Endothelial cell of umbilical vein (primary cell): ENCODE data around the gene CADPS. TPM values are rescaled to one million over a fixed set of nuclear protein-coding genes. Genes with fewer than 3 reads are reported as not detected.

Experiments used
- BruUV-seq: library from RNA; stranded (reverse); fragments of 400-500 nt; replicated peaks from 2 replicates; lab custom pipeline; 2021; lab: Mats Ljungman, UMichigan
- CTCF ChIA-PET: fragments of 300-600, 350-600 bp; sonication (Branson Sonifier 250); formaldehyde crosslinking; loops from one replicate; lab custom pipeline; 2021; ENCODE audit warnings: antibody characterized with exemption, inconsistent platforms; lab: Charles Lee
- POLR2A ChIA-PET: fragments of 300-600, 350-600 bp; sonication (Branson Sonifier 250); formaldehyde crosslinking; loops from one replicate; lab custom pipeline; 2021; ENCODE audit warnings: antibody characterized with exemption, inconsistent platforms; lab: Charles Lee
- DNase-seq: peaks from one replicate; pipeline ENCODE4 v3.0.0-alpha.2; 2011; ENCODE audit warnings: low read depth, low spot score
- FAIRE-seq: peaks from 2 replicates; lab custom pipeline; 2011; peaks lifted over from hg19 to GRCh38; lab: Jason Lieb, UNC
- H2AFZ ChIP-seq: 2 replicates; pipeline ENCODE4 v1.6.0; 2012; ENCODE audit warnings: low read depth, low read length, control low read depth, inconsistent platforms
- H3K27ac ChIP-seq: 2 replicates; pipeline ENCODE4 v1.5.1; 2011; ENCODE audit warnings: low read depth, mild to moderate bottlenecking, control low read depth, low read length, moderate library complexity; ENCODE audit not compliant: insufficient read depth
- H3K27me3 ChIP-seq, 2 experiments: 2 replicates each; pipeline versions ENCODE4 v1.6.0 to v1.6.1; 2011; ENCODE audit warnings: low read length in 2 of 2, mixed read lengths in 1 of 2; ENCODE audit not compliant: control insufficient read depth in 2 of 2, insufficient read depth in 2 of 2
- H3K36me3 ChIP-seq, 2 experiments: 2 replicates in 1 of 2; 3 replicates in 1 of 2; pipeline ENCODE4 v1.5.1; 2011; ENCODE audit warnings: low read length in 2 of 2, mild to moderate bottlenecking in 1 of 2, moderate library complexity in 1 of 2; ENCODE audit not compliant: control insufficient read depth in 2 of 2, insufficient read depth in 2 of 2; ENCODE audit errors: extremely low read depth in 1 of 2
- H3K4me1 ChIP-seq: 3 replicates; pipeline ENCODE4 v1.5.1; 2011; ENCODE audit warnings: mild to moderate bottlenecking, low read length; ENCODE audit not compliant: control insufficient read depth, insufficient read depth; ENCODE audit errors: extremely low read depth
- H3K4me2 ChIP-seq: 2 replicates; pipeline ENCODE4 v1.6.1; 2011; ENCODE audit warnings: low read length, control low read depth, mixed read lengths; ENCODE audit not compliant: insufficient read depth
- H3K4me3 ChIP-seq, 3 experiments: fragments of 200-600 bp in 1 of 3; sonication (generic), shearing (Covaris generic) in 1 of 3; replicated peaks in 1 of 3; 2 replicates each; pipeline ENCODE4 v1.5.1; 2011 to 2016; ENCODE audit warnings: control low read depth in 3 of 3, low read length in 3 of 3, mild to moderate bottlenecking in 2 of 3, inconsistent platforms in 1 of 3, low read depth in 1 of 3, moderate library complexity in 1 of 3; ENCODE audit not compliant: insufficient read depth in 1 of 3
- H3K79me2 ChIP-seq: 2 replicates; pipeline ENCODE4 v1.6.0; 2012; ENCODE audit warnings: low read length, inconsistent platforms; ENCODE audit not compliant: control insufficient read depth, insufficient read depth
- H3K9ac ChIP-seq: replicated peaks from 2 replicates; pipeline ENCODE3; 2011; ENCODE audit warnings: low read length, control low read depth; ENCODE audit not compliant: insufficient read depth; ENCODE audit errors: extremely low read depth
- H3K9me1 ChIP-seq: replicated peaks from 3 replicates; pipeline ENCODE4 v1.6.0; 2011; ENCODE audit warnings: mild to moderate bottlenecking, low read length; ENCODE audit not compliant: control insufficient read depth, insufficient read depth; ENCODE audit errors: extremely low read depth
- H3K9me3 ChIP-seq: replicated peaks from 2 replicates; pipeline ENCODE4 v1.5.1; 2012; ENCODE audit warnings: low read length, inconsistent platforms; ENCODE audit not compliant: control insufficient read depth, insufficient read depth
- H4K20me1 ChIP-seq: replicated peaks from 2 replicates; pipeline ENCODE3; 2011; ENCODE audit warnings: mild to moderate bottlenecking, low read length; ENCODE audit not compliant: control insufficient read depth, insufficient read depth; ENCODE audit errors: extremely low read depth
- EZH2 ChIP-seq: IDR thresholded peaks from 2 replicates; pipeline ENCODE4 v1.6.1; 2012; ENCODE audit warnings: borderline replicate concordance, low read depth, mild to moderate bottlenecking, moderate library complexity, low read length, inconsistent platforms; ENCODE audit not compliant: severe bottlenecking
- FOS ChIP-seq: IDR thresholded peaks from 2 replicates; pipeline ENCODE4 v1.6.1; 2011; ENCODE audit warnings: mild to moderate bottlenecking, low read length, moderate library complexity, borderline replicate concordance; ENCODE audit not compliant: insufficient read depth
- GATA2 ChIP-seq: IDR thresholded peaks from 2 replicates; pipeline ENCODE4 v1.7.0; 2011; ENCODE audit warnings: low read depth, mild to moderate bottlenecking, moderate library complexity, mixed read lengths, low read length; ENCODE audit not compliant: insufficient read length, insufficient read depth
- JUN ChIP-seq: IDR thresholded peaks from 2 replicates; pipeline ENCODE4 v1.6.1; 2011; ENCODE audit warnings: borderline replicate concordance, low read depth; ENCODE audit not compliant: insufficient read length, insufficient read depth
- MYC ChIP-seq: IDR thresholded peaks from one replicate; pipeline ENCODE4 v1.6.1; 2011; ENCODE audit warnings: mild to moderate bottlenecking, low read depth, low read length
- POLR2A ChIP-seq: IDR thresholded peaks from 2 replicates; pipeline ENCODE4 v1.6.1; 2012; ENCODE audit warnings: low read depth, mild to moderate bottlenecking, control low read depth, low read length
- POLR2AphosphoS5 ChIP-seq: IDR thresholded peaks from 2 replicates; pipeline ENCODE4 v1.6.1; 2012; ENCODE audit warnings: low read depth, mild to moderate bottlenecking, control low read depth, low read length, moderate library complexity; ENCODE audit not compliant: insufficient read depth
- dilution Hi-C: fragments of 300-500 bp; cut with MboI; formaldehyde crosslinking; loops from one replicate; pipeline ENCODE4 v1.15.0; 2019; ENCODE audit warnings: low sequenced_read_pairs; ENCODE audit not compliant: extremely low pct_ligation_motif_present
- intact Hi-C: fragments of 100-400 bp; cut with micrococcal nuclease; formaldehyde crosslinking; loops from one replicate; pipeline ENCODE4 v1.10.0; 2022
- polyA plus RNA-seq, 4 experiments: library from polyadenylated mRNA; depleted of rRNA in 3 of 4; stranded (reverse) in 3 of 4; unstranded in 1 of 4; fragments of >200 nt; gene quantifications; 2 replicates each; pipeline versions ENCODE4 v1.2.1 to v1.2.3, GENCODE V29; 2011 to 2012; ENCODE audit warnings: missing spikeins in 1 of 4
- total RNA-seq: library from RNA; stranded (reverse); gene quantifications from 2 replicates; pipeline ENCODE4 v1.2.3, GENCODE V29; 2021
- TF ChIP-seq, protein P1 (sequence below), 2 donors: IDR thresholded peaks; 1 replicate in 1 of 2; 2 replicates in 1 of 2; pipeline ENCODE4 v1.5.1; 2011; ENCODE audit warnings: low read length in 2 of 2, mild to moderate bottlenecking in 2 of 2, moderate library complexity in 2 of 2, control low read depth in 1 of 2, inconsistent platforms in 1 of 2, low read depth in 1 of 2; ENCODE audit not compliant: insufficient read depth in 1 of 2; ENCODE audit errors: extremely low read depth in 1 of 2
- TF ChIP-seq, protein P2 (sequence below): IDR thresholded peaks from 2 replicates; pipeline ENCODE4 v1.6.1; 2011; ENCODE audit not compliant: insufficient read depth, insufficient read length

The CADPS gene
- total and polyA plus RNA-seq, 2 donors (not counting 3 experiments of a cell fraction or from before 2014, with no cell fraction given), result not detected

DNA sequence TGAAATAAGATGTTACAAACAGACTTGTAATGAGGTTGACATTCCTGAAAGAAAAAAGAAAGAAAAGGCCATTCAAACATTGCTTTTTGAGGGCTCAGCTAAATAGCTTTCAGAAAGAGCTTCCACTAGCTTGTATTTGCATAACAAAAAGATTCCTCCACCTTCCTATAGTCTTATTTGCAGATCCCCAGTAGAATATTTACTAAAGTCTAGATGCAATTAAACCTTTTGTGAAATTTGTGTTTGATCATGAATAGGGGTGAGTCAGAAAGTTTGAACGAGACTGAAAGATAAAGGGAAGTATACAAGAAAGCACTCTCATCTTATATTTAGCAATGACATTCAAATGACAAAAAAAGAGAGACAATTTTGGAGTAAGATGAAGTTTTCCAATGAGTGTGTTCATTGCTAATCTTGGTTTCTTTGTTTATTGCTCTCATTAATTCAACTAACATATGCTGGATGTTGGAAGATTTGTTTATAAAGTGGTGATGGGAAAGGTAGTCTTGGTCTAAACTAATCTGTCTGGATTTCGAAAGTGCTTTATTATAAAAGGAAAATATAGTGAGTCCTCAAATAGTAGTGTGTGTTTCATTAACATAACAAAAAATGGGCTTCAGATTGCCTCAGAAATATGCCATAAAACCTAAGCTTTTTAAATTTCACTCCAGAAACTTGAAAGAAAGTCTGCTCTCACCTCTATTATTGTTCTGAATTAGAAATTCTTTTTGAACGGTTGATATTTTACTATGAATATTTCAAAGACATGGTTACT, 9.1 kb upstream of the CADPS start:
- Histone ChIP-seq H2AFZ (no peak overlapping the region), H3K9ac (no peak overlapping the region), H3K4me2 (no peak overlapping the region), H3K36me3 (no peaks in the 10 kb centered on the region), H3K9me1 (no peaks in the 10 kb centered on the region), H3K79me2 (no peaks in the 10 kb centered on the region), H3K27me3 (no peaks in the 10 kb centered on the region), H4K20me1 (no peaks in the 10 kb centered on the region), H3K9me3 (no peaks in the 10 kb centered on the region), H3K4me1 (no peaks in the 10 kb centered on the region), H3K4me3 (no peak overlapping the region), H3K27ac (no peak overlapping the region)
- no peak for TF ChIP-seq EZH2
- TF ChIP-seq POLR2AphosphoS5, result no peak
- TF ChIP-seq MYC, result no peak
- TF ChIP-seq, protein P1, sequence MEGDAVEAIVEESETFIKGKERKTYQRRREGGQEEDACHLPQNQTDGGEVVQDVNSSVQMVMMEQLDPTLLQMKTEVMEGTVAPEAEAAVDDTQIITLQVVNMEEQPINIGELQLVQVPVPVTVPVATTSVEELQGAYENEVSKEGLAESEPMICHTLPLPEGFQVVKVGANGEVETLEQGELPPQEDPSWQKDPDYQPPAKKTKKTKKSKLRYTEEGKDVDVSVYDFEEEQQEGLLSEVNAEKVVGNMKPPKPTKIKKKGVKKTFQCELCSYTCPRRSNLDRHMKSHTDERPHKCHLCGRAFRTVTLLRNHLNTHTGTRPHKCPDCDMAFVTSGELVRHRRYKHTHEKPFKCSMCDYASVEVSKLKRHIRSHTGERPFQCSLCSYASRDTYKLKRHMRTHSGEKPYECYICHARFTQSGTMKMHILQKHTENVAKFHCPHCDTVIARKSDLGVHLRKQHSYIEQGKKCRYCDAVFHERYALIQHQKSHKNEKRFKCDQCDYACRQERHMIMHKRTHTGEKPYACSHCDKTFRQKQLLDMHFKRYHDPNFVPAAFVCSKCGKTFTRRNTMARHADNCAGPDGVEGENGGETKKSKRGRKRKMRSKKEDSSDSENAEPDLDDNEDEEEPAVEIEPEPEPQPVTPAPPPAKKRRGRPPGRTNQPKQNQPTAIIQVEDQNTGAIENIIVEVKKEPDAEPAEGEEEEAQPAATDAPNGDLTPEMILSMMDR (IDR thresholded peaks at IDR 0.05; ENCODE audit: extremely low read depth in 1 of 2, insufficient read depth in 1 of 2, low read depth in 1 of 2, low read length in 2 of 2), result no peak
- TF ChIP-seq POLR2A, result no peak
- TF ChIP-seq JUN, result no peak
- TF ChIP-seq, protein P2, sequence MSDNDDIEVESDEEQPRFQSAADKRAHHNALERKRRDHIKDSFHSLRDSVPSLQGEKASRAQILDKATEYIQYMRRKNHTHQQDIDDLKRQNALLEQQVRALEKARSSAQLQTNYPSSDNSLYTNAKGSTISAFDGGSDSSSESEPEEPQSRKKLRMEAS, result no peak
- TF ChIP-seq FOS, result no peak
- no peak for TF ChIP-seq GATA2
- POLR2A ChIA-PET, result no interaction called here
- intact Hi-C loops, result no loop called here
- BruUV-seq, result no TSS peak
- FAIRE-seq (no peak), DNase-seq (no peak)
- CTCF ChIA-PET, result no interaction called here
- dilution Hi-C loops, result no loop called here
